Panc1 (cell line): ENCODE data around the gene MBD3L2. TPM values are rescaled to one million over a fixed set of nuclear protein-coding genes. Genes with fewer than 3 reads are reported as not detected.
"Not testable (repeated sequence)": the region's sequence is repeated elsewhere in the genome, so short reads cannot be mapped to it uniquely, and the experiment has no call there.

ENCODE experiments used
- ATAC-seq: fragments of 200-7000 bp; cut with Tn5 transposase; 2 replicates; pipeline ENCODE4 v1.9.1; 2020; ENCODE audit warnings: mild to moderate bottlenecking, moderate library complexity
- BruUV-seq: library from RNA; stranded (reverse); fragments of 400-500 nt; replicated peaks from 2 replicates; lab custom pipeline; 2021; lab: Mats Ljungman, UMichigan
- CTCF ChIA-PET: fragments of 300-600 bp; sonication (Branson Sonifier 250); formaldehyde crosslinking; loops from one replicate; lab custom pipeline; 2022; ENCODE audit warnings: antibody characterized with exemption; lab: Charles Lee
- POLR2A ChIA-PET: fragments of 300-600 bp; sonication (Branson Sonifier 250); formaldehyde crosslinking; loops from one replicate; lab custom pipeline; 2022; ENCODE audit warnings: antibody characterized with exemption; lab: Charles Lee
- DNase-seq: peaks from one replicate; pipeline ENCODE4 v3.0.0-alpha.2; 2010; ENCODE audit warnings: low read depth, low spot score
- H3K27ac ChIP-seq: 2 replicates; pipeline ENCODE4 v1.5.1; 2011; ENCODE audit warnings: mild to moderate bottlenecking, low read length, inconsistent platforms
- H3K27me3 ChIP-seq: fragments of 200-500 bp; sonication (Bioruptor generic); 2 replicates; pipeline ENCODE4 v1.6.0; 2014; ENCODE audit warnings: low read length, inconsistent platforms; ENCODE audit not compliant: control insufficient read depth, insufficient read depth
- H3K36me3 ChIP-seq: fragments of 200-500 bp; sonication (Bioruptor generic); 2 replicates; pipeline ENCODE4 v1.5.1; 2014; ENCODE audit warnings: inconsistent platforms, mild to moderate bottlenecking, low read length, moderate library complexity; ENCODE audit not compliant: control insufficient read depth, insufficient read depth
- H3K4me1 ChIP-seq: 2 replicates; pipeline ENCODE4 v1.5.1; 2011; ENCODE audit warnings: inconsistent platforms, mild to moderate bottlenecking, low read length, moderate library complexity; ENCODE audit not compliant: control insufficient read depth, insufficient read depth
- H3K4me3 ChIP-seq, 2 experiments: 2 replicates each; pipeline ENCODE4 v1.5.1; 2011 to 2012; ENCODE audit warnings: low read depth in 2 of 2, low read length in 2 of 2, mild to moderate bottlenecking in 2 of 2, inconsistent platforms in 1 of 2, moderate library complexity in 1 of 2
- H3K9me3 ChIP-seq: fragments of 200-500 bp; sonication (Bioruptor generic); 2 replicates; pipeline ENCODE4 v1.5.1; 2014; ENCODE audit warnings: low read depth, mild to moderate bottlenecking, inconsistent platforms, low read length, moderate library complexity; ENCODE audit not compliant: control insufficient read depth, insufficient read depth
- CTCF ChIP-seq: fragments of 450-650 bp; IDR thresholded peaks from 2 replicates; pipeline ENCODE4 v1.5.1; 2017; ENCODE audit warnings: mild to moderate bottlenecking
- TCF7L2 ChIP-seq: IDR thresholded peaks from 2 replicates; pipeline ENCODE4 v1.6.1; 2011; ENCODE audit warnings: mild to moderate bottlenecking, low read depth, low read length, inconsistent platforms
- in situ Hi-C: cut with HindIII; loops from 2 replicates; pipeline ENCODE4 v1.10.0; 2016; ENCODE audit warnings: low sequenced_read_pairs, low pct_unique_long_range_greater_than_20kb
- intact Hi-C: fragments of 100-400 bp; cut with micrococcal nuclease; formaldehyde crosslinking; loops from one replicate; pipeline ENCODE4 v1.10.0; 2022; ENCODE audit not compliant: unreplicated experiment
- total RNA-seq: library from RNA; stranded (reverse); gene quantifications from one replicate; pipeline ENCODE4 v1.2.1, GENCODE V29; 2021; ENCODE audit not compliant: unreplicated experiment
- TF ChIP-seq, protein P1 (sequence below), 2 experiments: IDR thresholded peaks; 2 replicates each; pipeline ENCODE4 v1.6.1; 2011 to 2012; ENCODE audit warnings: low read depth in 2 of 2, control low read depth in 1 of 2, low read length in 1 of 2, mild to moderate bottlenecking in 1 of 2, moderate library complexity in 1 of 2; ENCODE audit not compliant: insufficient read depth in 1 of 2

The MBD3L2 gene
- total RNA-seq, 1 experiment from 2014 or later, result not detected

DNA sequence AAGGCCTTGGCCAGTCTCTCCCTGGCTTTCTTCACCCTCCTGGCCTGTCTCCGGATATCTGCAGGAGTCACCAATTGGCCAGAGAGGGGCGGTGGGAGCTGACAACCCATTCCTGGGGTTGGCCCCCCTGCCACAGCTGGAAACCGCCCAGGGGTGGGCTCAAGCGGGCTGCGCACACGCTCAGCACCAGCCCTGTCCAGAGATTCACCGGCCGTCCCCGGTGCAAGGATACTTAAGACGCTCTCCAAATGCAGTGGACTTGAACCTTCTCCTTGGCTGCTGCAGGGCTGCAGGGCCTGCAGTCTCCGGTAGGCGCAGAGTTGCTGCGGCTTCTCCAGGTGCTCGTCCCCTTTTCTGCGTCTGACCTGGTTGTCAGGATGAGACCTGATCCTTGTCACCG, 7.2 kb downstream of the MBD3L2 start:
- intact Hi-C loops, H3K36me3 ChIP-seq, H3K27me3 ChIP-seq, H3K27ac ChIP-seq, DNase-seq, H3K4me3 ChIP-seq, H3K4me1 ChIP-seq, H3K9me3 ChIP-seq, ATAC-seq, CTCF ChIA-PET, in situ Hi-C loops, POLR2A ChIA-PET, BruUV-seq: not testable (repeated sequence)

DNA sequence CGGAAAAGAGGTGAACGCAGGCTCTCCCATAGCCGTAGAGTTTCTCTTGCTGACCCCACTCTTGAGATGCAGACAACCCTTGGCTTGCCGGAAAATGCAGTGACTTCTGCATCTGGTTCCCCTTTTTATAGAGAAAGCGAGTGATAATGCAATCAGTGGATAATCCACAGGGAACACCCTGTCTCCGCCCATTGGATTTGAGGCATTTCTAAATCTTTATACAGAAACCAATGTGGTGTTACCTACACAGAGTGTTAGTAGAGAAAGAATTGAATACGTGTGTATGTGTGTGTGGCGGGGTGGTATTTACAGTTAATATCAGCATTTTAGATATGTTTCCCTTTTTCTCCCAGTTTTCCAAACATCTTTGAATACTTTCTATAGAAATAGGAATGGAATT, 9.5 kb downstream of the MBD3L2 start, which contains the start of gene MBD3L3:
MBD3L3 (minus strand) TSS at position 101 of the 400 bp plus-strand sequence; CDS start at position 30, 71 bp downstream.
- H3K4me3 ChIP-seq, H3K27me3 ChIP-seq, CTCF ChIA-PET, BruUV-seq, H3K27ac ChIP-seq, ATAC-seq, H3K9me3 ChIP-seq, DNase-seq, H3K4me1 ChIP-seq, POLR2A ChIA-PET, intact Hi-C loops, H3K36me3 ChIP-seq, in situ Hi-C loops: not testable (repeated sequence)

DNA sequence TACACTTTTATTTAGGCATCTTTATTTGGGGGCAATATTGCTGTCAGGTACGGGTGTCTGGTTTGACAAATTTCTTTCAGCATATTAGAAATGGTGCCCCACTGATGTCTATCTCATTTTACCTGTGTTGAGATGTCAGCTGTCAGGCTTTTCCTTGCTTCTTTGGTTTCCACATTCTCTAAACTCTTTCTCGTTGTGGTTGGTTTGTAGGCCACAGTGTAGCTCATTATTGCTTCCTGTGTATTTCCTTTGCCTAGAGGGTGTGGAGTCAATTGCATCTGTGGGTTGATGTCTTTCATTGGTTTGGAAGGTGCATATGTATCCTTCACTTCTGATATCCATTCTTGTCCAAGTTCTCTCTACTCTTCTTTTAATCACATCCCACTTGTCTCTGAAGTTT, 10.9 kb downstream of the MBD3L2 start:
- H3K36me3 ChIP-seq, H3K4me3 ChIP-seq, H3K27ac ChIP-seq, CTCF ChIA-PET, POLR2A ChIA-PET, ATAC-seq, H3K4me1 ChIP-seq, BruUV-seq, DNase-seq, in situ Hi-C loops, H3K9me3 ChIP-seq, H3K27me3 ChIP-seq, intact Hi-C loops: not testable (repeated sequence)

DNA sequence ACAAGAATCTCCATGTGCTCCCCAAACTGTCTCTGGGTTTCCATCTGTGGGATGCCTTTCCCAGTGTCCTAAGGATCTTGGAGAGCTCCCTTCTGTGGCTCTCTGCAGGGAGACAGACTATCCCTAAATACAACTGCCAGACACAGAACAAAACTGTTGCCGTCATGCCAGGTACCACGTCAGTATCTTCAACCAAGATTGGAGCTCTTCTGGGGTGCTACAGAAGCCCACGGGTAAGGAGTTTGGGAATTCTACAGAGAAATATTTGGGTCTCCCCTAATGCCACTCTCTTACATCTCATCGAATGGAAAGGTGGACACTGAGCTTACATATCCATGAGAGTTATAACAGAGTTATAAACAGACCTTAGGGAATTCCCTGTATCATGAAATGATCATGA, 14.2 kb downstream of the MBD3L2 start:
- CTCF ChIA-PET, result no interaction called here
- Histone ChIP-seq H3K4me1 (no peaks in the 10 kb centered on the region), H3K4me3 (no peak overlapping the region), H3K27me3 (no peaks in the 10 kb centered on the region), H3K36me3 (no peaks in the 10 kb centered on the region), H3K9me3 (no peaks in the 10 kb centered on the region), H3K27ac (no peak overlapping the region)
- POLR2A ChIA-PET, result no interaction called here
- no TSS peak for BruUV-seq
- no peak for TF ChIP-seq TCF7L2
- TF ChIP-seq, protein P1, sequence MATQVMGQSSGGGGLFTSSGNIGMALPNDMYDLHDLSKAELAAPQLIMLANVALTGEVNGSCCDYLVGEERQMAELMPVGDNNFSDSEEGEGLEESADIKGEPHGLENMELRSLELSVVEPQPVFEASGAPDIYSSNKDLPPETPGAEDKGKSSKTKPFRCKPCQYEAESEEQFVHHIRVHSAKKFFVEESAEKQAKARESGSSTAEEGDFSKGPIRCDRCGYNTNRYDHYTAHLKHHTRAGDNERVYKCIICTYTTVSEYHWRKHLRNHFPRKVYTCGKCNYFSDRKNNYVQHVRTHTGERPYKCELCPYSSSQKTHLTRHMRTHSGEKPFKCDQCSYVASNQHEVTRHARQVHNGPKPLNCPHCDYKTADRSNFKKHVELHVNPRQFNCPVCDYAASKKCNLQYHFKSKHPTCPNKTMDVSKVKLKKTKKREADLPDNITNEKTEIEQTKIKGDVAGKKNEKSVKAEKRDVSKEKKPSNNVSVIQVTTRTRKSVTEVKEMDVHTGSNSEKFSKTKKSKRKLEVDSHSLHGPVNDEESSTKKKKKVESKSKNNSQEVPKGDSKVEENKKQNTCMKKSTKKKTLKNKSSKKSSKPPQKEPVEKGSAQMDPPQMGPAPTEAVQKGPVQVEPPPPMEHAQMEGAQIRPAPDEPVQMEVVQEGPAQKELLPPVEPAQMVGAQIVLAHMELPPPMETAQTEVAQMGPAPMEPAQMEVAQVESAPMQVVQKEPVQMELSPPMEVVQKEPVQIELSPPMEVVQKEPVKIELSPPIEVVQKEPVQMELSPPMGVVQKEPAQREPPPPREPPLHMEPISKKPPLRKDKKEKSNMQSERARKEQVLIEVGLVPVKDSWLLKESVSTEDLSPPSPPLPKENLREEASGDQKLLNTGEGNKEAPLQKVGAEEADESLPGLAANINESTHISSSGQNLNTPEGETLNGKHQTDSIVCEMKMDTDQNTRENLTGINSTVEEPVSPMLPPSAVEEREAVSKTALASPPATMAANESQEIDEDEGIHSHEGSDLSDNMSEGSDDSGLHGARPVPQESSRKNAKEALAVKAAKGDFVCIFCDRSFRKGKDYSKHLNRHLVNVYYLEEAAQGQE (IDR thresholded peaks at IDR 0.05; ENCODE audit: insufficient read depth in 1 of 2, low read depth in 2 of 2, low read length in 1 of 2), result no peak
- no peak for TF ChIP-seq CTCF
- in situ Hi-C loops, result no loop called here
- intact Hi-C loops, result no loop called here
- DNase-seq (no peak), ATAC-seq (no peak)
